Astrocyte (in vitro differentiated cells and primary cell): ENCODE measurements around the gene MORC2. TPM values are rescaled to one million over a fixed set of nuclear protein-coding genes. Genes with fewer than 3 reads are reported as not detected.

ENCODE experiments used
- DNase-seq: peaks from one replicate; pipeline ENCODE4 v3.0.0-alpha.2; 2010; ENCODE audit warnings: low read depth
- FAIRE-seq: peaks from 2 replicates; lab custom pipeline; 2011; peaks lifted over from hg19 to GRCh38; lab: Jason Lieb, UNC
- H2AFZ ChIP-seq: 2 replicates; pipeline ENCODE4 v1.6.0; 2012; ENCODE audit warnings: low read depth, low read length, inconsistent platforms
- H3K27ac ChIP-seq: 2 replicates; pipeline ENCODE4 v1.5.1; 2011; ENCODE audit warnings: low read depth, low read length, inconsistent platforms
- H3K27me3 ChIP-seq: 2 replicates; pipeline ENCODE4 v1.6.0; 2011; ENCODE audit warnings: low read length, inconsistent platforms; ENCODE audit not compliant: insufficient read depth
- H3K36me3 ChIP-seq: 2 replicates; pipeline ENCODE4 v1.5.1; 2011; ENCODE audit warnings: low read length, inconsistent platforms; ENCODE audit not compliant: insufficient read depth
- H3K4me1 ChIP-seq: 2 replicates; pipeline ENCODE4 v1.5.1; 2011; ENCODE audit warnings: low read length, inconsistent platforms; ENCODE audit not compliant: insufficient read depth
- H3K4me2 ChIP-seq: 2 replicates; pipeline ENCODE4 v1.6.0; 2012; ENCODE audit warnings: low read length, inconsistent platforms
- H3K4me3 ChIP-seq: 2 replicates; pipeline ENCODE4 v1.5.1; 2011; ENCODE audit warnings: low read depth, mild to moderate bottlenecking, low read length, inconsistent platforms; ENCODE audit not compliant: insufficient read depth
- H3K79me2 ChIP-seq: 2 replicates; pipeline ENCODE4 v1.6.0; 2012; ENCODE audit warnings: mild to moderate bottlenecking, low read length, inconsistent platforms; ENCODE audit not compliant: insufficient read depth
- H3K9ac ChIP-seq: 2 replicates; pipeline ENCODE4 v1.6.0; 2012; ENCODE audit warnings: mild to moderate bottlenecking, low read length, inconsistent platforms
- H3K9me3 ChIP-seq: 2 replicates; pipeline ENCODE4 v1.5.1; 2012; ENCODE audit warnings: low read depth, mild to moderate bottlenecking, low read length, inconsistent platforms; ENCODE audit not compliant: insufficient read depth
- H4K20me1 ChIP-seq: 2 replicates; pipeline ENCODE4 v1.6.0; 2012; ENCODE audit warnings: low read length, inconsistent platforms; ENCODE audit not compliant: insufficient read depth
- H3K27ac Mint-ChIP-seq: one replicate; pipeline ENCODE4 v1.8.0; 2021; ENCODE audit warnings: mild to moderate bottlenecking, mixed read lengths; ENCODE audit not compliant: unreplicated experiment
- H3K27me3 Mint-ChIP-seq: one replicate; pipeline ENCODE4 v1.8.0; 2021; ENCODE audit warnings: low read depth, mixed read lengths; ENCODE audit not compliant: unreplicated experiment
- H3K36me3 Mint-ChIP-seq: one replicate; pipeline ENCODE4 v1.8.0; 2021; ENCODE audit warnings: low read depth, mixed read lengths; ENCODE audit not compliant: unreplicated experiment
- H3K4me1 Mint-ChIP-seq: one replicate; pipeline ENCODE4 v1.8.0; 2021; ENCODE audit warnings: low read depth, mixed read lengths; ENCODE audit not compliant: unreplicated experiment
- H3K4me3 Mint-ChIP-seq: one replicate; pipeline ENCODE4 v1.8.0; 2021; ENCODE audit warnings: mild to moderate bottlenecking, moderate library complexity, mixed read lengths; ENCODE audit not compliant: unreplicated experiment
- H3K9me3 Mint-ChIP-seq: one replicate; pipeline ENCODE4 v1.8.0; 2021; ENCODE audit warnings: mild to moderate bottlenecking, mixed read lengths; ENCODE audit not compliant: unreplicated experiment
- CTCF ChIP-seq: IDR thresholded peaks from 2 replicates; pipeline ENCODE4 v1.5.1; 2011; ENCODE audit warnings: low read depth, mild to moderate bottlenecking, inconsistent platforms, low read length, moderate library complexity; ENCODE audit not compliant: insufficient read depth
- EZH2 ChIP-seq: IDR thresholded peaks from 2 replicates; pipeline ENCODE4 v1.6.1; 2012; ENCODE audit warnings: mild to moderate bottlenecking, low read length, inconsistent platforms; ENCODE audit not compliant: insufficient read depth
- total RNA-seq: library from RNA; stranded (reverse); gene quantifications from 2 replicates; pipeline ENCODE4 v1.2.1, GENCODE V29; 2021

MORC2 gene
- total RNA-seq, 1 donor from 2014 or later, result 45.9 TPM

- peaks cover 4% of the 10 kb centered on the region for H3K4me1 Mint-ChIP-seq
- H4K20me1 ChIP-seq, result peaks cover 12% of the 10 kb centered on the region
- H3K27me3 Mint-ChIP-seq, result no peaks in the 10 kb centered on the region
- H3K79me2 ChIP-seq, result no peaks in the 10 kb centered on the region
- DNase-seq (no peak), FAIRE-seq (no peak)
- H3K4me1 ChIP-seq, result peaks cover 2% of the 10 kb centered on the region
- H3K27ac ChIP-seq, result no peak overlapping the region
- H3K27me3 ChIP-seq, result no peaks in the 10 kb centered on the region
- peaks cover 23% of the 10 kb centered on the region for H3K36me3 Mint-ChIP-seq
- H3K4me2 ChIP-seq, result no peak overlapping the region
- TF ChIP-seq EZH2 (no peak), CTCF (no peak)
- no peak overlapping the region for H2AFZ ChIP-seq
- H3K9me3 ChIP-seq, result no peaks in the 10 kb centered on the region
- peaks cover 35% of the 10 kb centered on the region for H3K36me3 ChIP-seq
- H3K4me3 Mint-ChIP-seq, result no peak overlapping the region
- H3K4me3 ChIP-seq, result no peak overlapping the region
- no peak overlapping the region for H3K27ac Mint-ChIP-seq
- no peak overlapping the region for H3K9ac ChIP-seq
- H3K9me3 Mint-ChIP-seq, result no peaks in the 10 kb centered on the region
Observed at GRCh38 chr22:30926706-30927105, 41.9 kb downstream of the MORC2 start.

DNA sequence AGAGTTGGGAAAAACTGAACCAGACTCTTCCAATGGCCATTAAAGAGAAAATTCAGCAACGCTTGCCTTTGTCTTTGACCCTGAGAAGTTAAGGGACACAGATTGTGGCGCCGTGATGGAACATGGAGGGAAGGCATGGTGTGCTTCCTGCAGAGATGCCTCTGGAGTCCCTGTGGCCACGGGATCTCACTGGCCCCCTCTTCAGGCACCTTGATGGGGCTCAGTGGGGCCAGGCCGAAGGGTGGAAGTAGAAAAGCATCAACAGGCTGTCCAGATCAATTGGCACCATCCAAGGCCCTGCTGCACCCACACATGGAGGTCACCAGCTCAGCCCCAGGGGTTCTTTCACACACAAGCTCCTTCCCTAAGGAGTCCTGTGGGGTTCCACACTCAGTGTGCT, 42.9 kb downstream of the MORC2 start:
- TF ChIP-seq EZH2, result no peak
- TF ChIP-seq CTCF, result no peak
- no peaks in the 10 kb centered on the region for H3K9me3 ChIP-seq
- H3K9me3 Mint-ChIP-seq, result no peaks in the 10 kb centered on the region
- no peaks in the 10 kb centered on the region for H3K4me1 Mint-ChIP-seq
- H3K4me3 ChIP-seq, result no peak overlapping the region
- FAIRE-seq (no peak), DNase-seq (no peak)
- H3K36me3 ChIP-seq, result peaks cover 25% of the 10 kb centered on the region
- H3K36me3 Mint-ChIP-seq, result peaks cover 19% of the 10 kb centered on the region
- H3K27ac ChIP-seq, result no peak overlapping the region
- H3K27me3 Mint-ChIP-seq, result no peaks in the 10 kb centered on the region
- no peak overlapping the region for H3K27ac Mint-ChIP-seq
- H3K79me2 ChIP-seq, result no peaks in the 10 kb centered on the region
- H3K9ac ChIP-seq, result no peak overlapping the region
- H3K4me1 ChIP-seq, result peaks cover 2% of the 10 kb centered on the region
- H4K20me1 ChIP-seq, result peaks cover 5% of the 10 kb centered on the region
- no peak overlapping the region for H3K4me2 ChIP-seq
- no peak overlapping the region for H3K4me3 Mint-ChIP-seq
- H2AFZ ChIP-seq, result no peak overlapping the region
- no peaks in the 10 kb centered on the region for H3K27me3 ChIP-seq

DNA sequence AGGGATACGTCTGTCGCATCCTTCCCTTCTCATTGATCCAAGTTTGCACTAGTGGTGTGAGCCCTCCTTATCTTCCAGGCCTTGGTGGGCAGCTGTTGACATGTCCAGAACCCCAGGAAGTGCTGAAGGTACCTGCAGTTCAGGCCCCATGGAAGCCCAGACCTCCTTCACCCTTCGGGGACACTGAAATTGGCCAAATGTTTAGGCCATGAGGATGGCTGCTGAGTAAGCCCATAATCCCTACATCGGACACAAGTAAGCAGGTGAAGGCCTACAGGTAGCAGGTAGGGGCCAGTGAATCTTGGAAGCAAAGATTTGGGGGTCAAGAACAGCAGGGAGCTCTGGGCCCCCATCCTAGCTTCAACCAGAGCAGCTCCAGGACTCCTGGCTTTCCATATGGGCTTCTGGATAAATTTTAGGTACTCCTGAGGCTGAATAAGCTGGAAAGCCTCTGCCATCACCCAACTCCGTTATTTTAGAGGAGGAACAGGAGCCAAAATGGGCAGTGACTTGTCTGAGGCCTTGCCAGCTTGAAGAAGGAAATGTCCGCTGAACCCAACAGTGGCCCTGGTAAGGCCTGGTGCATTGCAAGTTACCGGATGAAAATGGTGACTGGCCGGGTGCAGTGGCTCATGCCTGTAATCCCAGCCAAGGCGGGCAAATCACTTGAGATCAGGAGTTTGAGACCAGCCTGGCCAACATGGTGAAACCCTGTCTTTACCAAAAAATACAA, 45.2 kb downstream of the MORC2 start:
- no peaks in the 10 kb centered on the region for H3K27me3 Mint-ChIP-seq
- no peaks in the 10 kb centered on the region for H3K9me3 ChIP-seq
- H3K36me3 Mint-ChIP-seq, result peaks cover 13% of the 10 kb centered on the region
- no peaks in the 10 kb centered on the region for H3K4me1 Mint-ChIP-seq
- no peaks in the 10 kb centered on the region for H3K27me3 ChIP-seq
- no peak for FAIRE-seq
- TF ChIP-seq EZH2 (no peak), CTCF (no peak)
- no peak overlapping the region for H3K4me3 Mint-ChIP-seq
- H3K4me2 ChIP-seq, result no peak overlapping the region
- H3K4me3 ChIP-seq, result no peak overlapping the region
- no peak overlapping the region for H3K27ac Mint-ChIP-seq
- H3K27ac ChIP-seq, result no peak overlapping the region
- no peak for DNase-seq
- H3K4me1 ChIP-seq, result peaks cover 2% of the 10 kb centered on the region
- no peaks in the 10 kb centered on the region for H3K79me2 ChIP-seq
- no peaks in the 10 kb centered on the region for H4K20me1 ChIP-seq
- H3K9ac ChIP-seq, result no peak overlapping the region
- H3K9me3 Mint-ChIP-seq, result no peaks in the 10 kb centered on the region
- H2AFZ ChIP-seq, result no peak overlapping the region
- peaks cover 10% of the 10 kb centered on the region for H3K36me3 ChIP-seq
